Glutamatergic neuron (in vitro differentiated cells): ENCODE measurements around the gene CTNNA2. TPM values are rescaled to one million over a fixed set of nuclear protein-coding genes. Genes with fewer than 3 reads are reported as not detected.

Experiments
- DNase-seq: peaks from one replicate; pipeline ENCODE4 v3.0.0; 2022
- H3K27ac Mint-ChIP-seq: one replicate; pipeline ENCODE4 v1.8.0; 2020; ENCODE audit warnings: mild to moderate bottlenecking, mixed read lengths, inconsistent platforms; ENCODE audit not compliant: unreplicated experiment
- H3K27me3 Mint-ChIP-seq: one replicate; pipeline ENCODE4 v1.8.0; 2020; ENCODE audit warnings: mild to moderate bottlenecking, moderate library complexity, mixed read lengths, inconsistent platforms; ENCODE audit not compliant: unreplicated experiment
- H3K36me3 Mint-ChIP-seq: one replicate; pipeline ENCODE4 v1.8.0; 2020; ENCODE audit warnings: mild to moderate bottlenecking, mixed read lengths, inconsistent platforms; ENCODE audit not compliant: unreplicated experiment
- H3K4me1 Mint-ChIP-seq: one replicate; pipeline ENCODE4 v1.8.0; 2020; ENCODE audit warnings: mild to moderate bottlenecking, low read depth, mixed read lengths, inconsistent platforms; ENCODE audit not compliant: unreplicated experiment
- H3K4me3 Mint-ChIP-seq: one replicate; pipeline ENCODE4 v1.8.0; 2020; ENCODE audit warnings: mild to moderate bottlenecking, mixed read lengths, inconsistent platforms; ENCODE audit not compliant: unreplicated experiment
- H3K9me3 Mint-ChIP-seq: one replicate; pipeline ENCODE4 v1.8.0; 2020; ENCODE audit warnings: mild to moderate bottlenecking, moderate library complexity, mixed read lengths, inconsistent platforms; ENCODE audit not compliant: unreplicated experiment
- total RNA-seq: library from RNA; stranded (reverse); fragmentation: NEBNext Ultra II Directional; extraction: Animal tissue kit (Norgen Biotek cat#: 25700); gene quantifications from one replicate; pipeline ENCODE4 v1.2.1, GENCODE V29; 2021; ENCODE audit not compliant: unreplicated experiment
- TF ChIP-seq, protein P1 (sequence below): fragments of 200-600 bp; sonication (generic); IDR thresholded peaks from one replicate; pipeline ENCODE4 v1.5.0; 2021; ENCODE audit not compliant: partially characterized antibody, unreplicated experiment

Gene CTNNA2
- total RNA-seq, 1 donor from 2014 or later: 76.2 TPM

DNA sequence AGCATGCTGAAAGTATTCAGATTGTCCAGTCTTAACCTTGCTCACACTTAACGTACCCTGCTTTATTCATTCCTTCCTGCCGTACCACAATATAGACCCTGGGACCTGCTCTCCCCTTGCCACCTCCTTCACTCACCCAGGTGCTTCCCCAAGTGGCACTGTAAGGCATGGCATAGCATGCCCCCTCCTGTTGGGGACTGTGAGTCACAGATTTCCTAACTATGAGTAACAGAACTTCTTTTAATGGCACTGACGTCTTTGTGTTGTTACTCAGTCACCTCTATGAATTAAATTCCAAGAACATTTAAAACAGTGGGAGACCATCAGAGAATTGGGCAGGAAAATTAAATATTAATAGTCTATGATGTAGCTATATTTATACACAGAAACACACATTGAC is 117.2 kb downstream of the CTNNA2 start:
- H3K4me3 Mint-ChIP-seq: no peak overlapping the region

DNA sequence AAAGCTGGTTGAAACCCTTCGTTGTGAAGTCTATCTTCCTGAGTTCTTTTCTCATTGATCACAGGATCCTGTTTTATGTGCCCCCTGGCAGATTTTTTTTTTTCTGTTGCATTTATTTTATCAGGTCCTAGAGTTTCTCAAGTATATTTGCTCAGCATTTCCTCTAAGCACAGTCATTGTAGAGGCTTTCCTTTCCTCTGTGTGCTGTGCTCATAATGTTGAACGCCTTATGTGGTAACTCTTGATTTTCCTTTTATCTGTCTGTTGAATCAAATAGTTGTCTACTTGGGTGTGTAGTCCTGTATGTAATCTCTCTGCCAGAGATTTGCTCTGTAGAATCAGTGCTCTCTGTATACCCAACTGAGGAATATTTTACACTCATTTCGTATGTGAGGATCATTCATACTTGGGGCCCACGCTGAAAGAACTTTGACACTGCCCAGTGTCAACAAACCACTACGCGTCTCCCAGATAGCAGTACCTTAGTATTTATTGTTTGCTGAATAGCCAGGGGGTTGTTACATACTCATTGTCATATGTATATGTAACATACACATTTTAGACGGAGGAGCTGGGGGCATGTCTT is 118.2 kb downstream of the CTNNA2 start:
- no peaks in the 10 kb centered on the region for H3K4me1 Mint-ChIP-seq
- H3K4me3 Mint-ChIP-seq: no peak overlapping the region
- TF ChIP-seq, protein P1, sequence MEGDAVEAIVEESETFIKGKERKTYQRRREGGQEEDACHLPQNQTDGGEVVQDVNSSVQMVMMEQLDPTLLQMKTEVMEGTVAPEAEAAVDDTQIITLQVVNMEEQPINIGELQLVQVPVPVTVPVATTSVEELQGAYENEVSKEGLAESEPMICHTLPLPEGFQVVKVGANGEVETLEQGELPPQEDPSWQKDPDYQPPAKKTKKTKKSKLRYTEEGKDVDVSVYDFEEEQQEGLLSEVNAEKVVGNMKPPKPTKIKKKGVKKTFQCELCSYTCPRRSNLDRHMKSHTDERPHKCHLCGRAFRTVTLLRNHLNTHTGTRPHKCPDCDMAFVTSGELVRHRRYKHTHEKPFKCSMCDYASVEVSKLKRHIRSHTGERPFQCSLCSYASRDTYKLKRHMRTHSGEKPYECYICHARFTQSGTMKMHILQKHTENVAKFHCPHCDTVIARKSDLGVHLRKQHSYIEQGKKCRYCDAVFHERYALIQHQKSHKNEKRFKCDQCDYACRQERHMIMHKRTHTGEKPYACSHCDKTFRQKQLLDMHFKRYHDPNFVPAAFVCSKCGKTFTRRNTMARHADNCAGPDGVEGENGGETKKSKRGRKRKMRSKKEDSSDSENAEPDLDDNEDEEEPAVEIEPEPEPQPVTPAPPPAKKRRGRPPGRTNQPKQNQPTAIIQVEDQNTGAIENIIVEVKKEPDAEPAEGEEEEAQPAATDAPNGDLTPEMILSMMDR: no peak
- no peaks in the 10 kb centered on the region for H3K9me3 Mint-ChIP-seq
- H3K27ac Mint-ChIP-seq: no peak overlapping the region
- peaks cover 2% of the 10 kb centered on the region for H3K27me3 Mint-ChIP-seq
- no peaks in the 10 kb centered on the region for H3K36me3 Mint-ChIP-seq
- DNase-seq: no peak

More for the DNA sequence above, 117.2 kb downstream of the CTNNA2 start:
- TF ChIP-seq, protein P1: no peak
- H3K36me3 Mint-ChIP-seq: no peaks in the 10 kb centered on the region
- no peaks in the 10 kb centered on the region for H3K4me1 Mint-ChIP-seq
- H3K27me3 Mint-ChIP-seq: peaks cover 2% of the 10 kb centered on the region
- no peak overlapping the region for H3K27ac Mint-ChIP-seq
- DNase-seq: no peak
- no peaks in the 10 kb centered on the region for H3K9me3 Mint-ChIP-seq

DNA sequence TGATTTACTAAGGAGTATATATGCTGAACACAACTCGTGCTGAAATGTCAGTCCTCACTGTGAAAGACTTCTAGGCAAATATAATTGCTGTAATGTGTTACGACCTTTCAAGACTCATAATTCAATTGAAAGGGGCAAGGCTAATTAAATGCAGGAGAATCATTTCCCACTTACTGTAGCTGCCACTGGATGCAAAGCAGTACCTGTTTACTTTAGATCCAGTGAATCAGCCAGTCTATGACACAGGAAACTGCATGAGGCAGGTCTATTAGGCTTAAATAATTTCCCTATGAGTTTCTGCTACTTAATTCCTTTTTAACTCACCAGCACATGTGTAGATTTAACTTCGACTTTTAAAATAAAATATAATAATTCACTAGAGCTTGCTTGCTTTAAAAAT is 125.6 kb downstream of the CTNNA2 start:
- peaks cover 5% of the 10 kb centered on the region for H3K4me1 Mint-ChIP-seq
- no peaks in the 10 kb centered on the region for H3K36me3 Mint-ChIP-seq
- TF ChIP-seq, protein P1: no peak
- H3K27me3 Mint-ChIP-seq: no peaks in the 10 kb centered on the region
- no peak overlapping the region for H3K4me3 Mint-ChIP-seq
- DNase-seq: no peak
- no peak overlapping the region for H3K27ac Mint-ChIP-seq
- H3K9me3 Mint-ChIP-seq: no peaks in the 10 kb centered on the region

DNA sequence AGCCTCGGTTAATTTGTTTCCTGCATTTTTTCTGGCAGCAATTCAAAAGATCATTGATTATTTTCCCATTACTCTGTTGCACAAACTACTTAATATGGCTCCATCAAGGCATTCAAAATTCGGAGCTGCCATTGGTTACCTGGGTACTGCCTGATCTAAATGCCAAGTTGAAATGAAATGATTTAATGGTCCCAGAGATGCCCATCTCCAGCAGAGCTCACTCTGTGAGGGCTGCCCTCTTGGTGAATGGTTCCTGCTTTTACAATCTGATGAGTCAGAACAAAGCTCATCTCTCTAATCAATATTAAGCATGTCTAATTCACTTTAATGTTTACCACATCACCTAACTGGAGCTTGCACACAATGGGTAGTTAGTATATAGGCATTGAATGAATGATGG is 126.1 kb downstream of the CTNNA2 start:
- TF ChIP-seq, protein P1: no peak
- peaks cover 5% of the 10 kb centered on the region for H3K4me1 Mint-ChIP-seq
- H3K36me3 Mint-ChIP-seq: no peaks in the 10 kb centered on the region
- DNase-seq: no peak
- no peak overlapping the region for H3K4me3 Mint-ChIP-seq
- no peak overlapping the region for H3K27ac Mint-ChIP-seq
- no peaks in the 10 kb centered on the region for H3K9me3 Mint-ChIP-seq
- H3K27me3 Mint-ChIP-seq: no peaks in the 10 kb centered on the region

DNA sequence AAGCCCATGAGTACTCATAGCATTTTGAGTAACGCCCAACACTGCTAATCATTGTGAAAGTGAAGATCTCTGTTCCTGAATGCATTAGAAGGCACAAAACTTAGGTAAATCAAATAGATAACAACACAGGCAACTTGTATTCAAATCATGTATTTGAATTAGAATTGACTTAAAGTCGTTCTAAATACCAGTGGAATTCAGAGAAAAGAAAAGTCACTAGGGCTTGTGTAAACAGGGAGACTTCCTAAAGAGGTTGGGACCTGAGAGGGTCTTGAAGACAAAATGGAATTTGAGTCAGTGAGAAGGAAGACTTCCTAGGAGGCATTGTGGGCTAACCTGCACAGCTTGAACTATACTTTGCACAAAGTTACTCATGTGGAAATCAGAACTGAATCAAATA is 127.2 kb downstream of the CTNNA2 start:
- H3K27ac Mint-ChIP-seq: no peak overlapping the region
- H3K36me3 Mint-ChIP-seq: no peaks in the 10 kb centered on the region
- H3K9me3 Mint-ChIP-seq: no peaks in the 10 kb centered on the region
- no peak overlapping the region for H3K4me3 Mint-ChIP-seq
- TF ChIP-seq, protein P1: no peak
- H3K4me1 Mint-ChIP-seq: peaks cover 5% of the 10 kb centered on the region
- DNase-seq: no peak
- no peaks in the 10 kb centered on the region for H3K27me3 Mint-ChIP-seq
